ENCODE data around the gene NGRN.

- TF ChIP-seq CTCF (IDR thresholded peaks at IDR 0.05) (no peak), TCF7L2 (IDR thresholded peaks at IDR 0.05; ENCODE audit: low read depth, low read length) (no peak), SIN3A (IDR thresholded peaks at IDR 0.05; ENCODE audit: borderline replicate concordance, insufficient read depth, low read depth, low read length) (no peak), REST (IDR thresholded peaks at IDR 0.05; ENCODE audit: insufficient read depth in 1 of 2, low read depth in 2 of 2, low read length in 1 of 2) (no peak), POLR2AphosphoS5 (IDR thresholded peaks at IDR 0.05; ENCODE audit: low read depth, low read length) (no peak)
Observed at GRCh38 chr15:90261811-90262210, 3.7 kb upstream of the NGRN start.

Measured in Panc1 (cell line).